Motor neuron (in vitro differentiated cells): ENCODE measurements around the gene RAPGEF5. TPM values are rescaled to one million over a fixed set of nuclear protein-coding genes. Genes with fewer than 3 reads are reported as not detected.
A peak's percentile ranks its signal among the peaks of the same experiment; 100 is the strongest.

Source experiments
- ATAC-seq, 8 experiments: fragments of 200-7000 bp; cut with Tn5 transposase; replicated peaks in 6 of 8; 2 replicates each; pipeline ENCODE4 v1.8.0; 2021; ENCODE audit warnings: mild to moderate bottlenecking in 8 of 8, moderate library complexity in 8 of 8
- H3K27ac ChIP-seq, 2 donors: fragments of 250-450 bp; sonication (Bioruptor Pico); 2 replicates each; pipeline ENCODE4 v1.9.0; 2021; ENCODE audit warnings: antibody characterized with exemption in 2 of 2, mild to moderate bottlenecking in 2 of 2, moderate library complexity in 1 of 2
- H3K4me1 ChIP-seq, 2 donors: fragments of 250-450 bp; sonication (Bioruptor Pico); replicated peaks in 1 of 2; 2 replicates each; pipeline ENCODE4 v1.6.1; 2021; ENCODE audit warnings: antibody characterized with exemption in 2 of 2, mild to moderate bottlenecking in 2 of 2, moderate library complexity in 1 of 2
- H3K4me3 ChIP-seq, 5 donors: fragments of 250-450 bp; sonication (Bioruptor Pico); 2 replicates each; pipeline ENCODE4 v1.9.0; 2021; ENCODE audit warnings: antibody characterized with exemption in 5 of 5, mild to moderate bottlenecking in 5 of 5, moderate library complexity in 4 of 5
- WGBS, 10 experiments: fragments of 450-650 bp; shearing (Covaris generic); methylation state at CpG; one replicate each; pipeline ENCODE4 v1.0.0; 2022; 5-methylcytosine and 5-hydroxymethylcytosine counted together
- in situ Hi-C, 9 experiments: fragments of 400-800 bp; cut with MboI; loops; one replicate each; pipeline ENCODE4 v1.15.0; 2021; ENCODE audit warnings: low sequenced_read_pairs in 9 of 9, low pct_unique_long_range_greater_than_20kb in 2 of 9; ENCODE audit not compliant: unreplicated experiment in 9 of 9
- total RNA-seq, 8 experiments: library from RNA; unstranded; fragments of 300-600 nt; gene quantifications; 2 replicates each; pipeline versions ENCODE4 v1.2.3 to v1.2.4, GENCODE V29; 2022

RAPGEF5 gene
- total RNA-seq, 8 experiments from 2014 or later = 4.6 to 22.2 (median 14.2) TPM

GRCh38 chr7:22235134-22235533 is 121.8 kb downstream of the RAPGEF5 start:
- in situ Hi-C loops = no loop called here
- ATAC-seq = no peak
- H3K27ac ChIP-seq = no peak overlapping the region
- 67 to 100% (median 86%) methylated on average over 1 to 2 of the region's 2 CpGs; no CpG with 5 or more reads in 3 of the 10 experiments for WGBS, 10 experiments
- H3K4me1 ChIP-seq = no peaks in the 10 kb centered on the region
- no peak overlapping the region for H3K4me3 ChIP-seq

DNA sequence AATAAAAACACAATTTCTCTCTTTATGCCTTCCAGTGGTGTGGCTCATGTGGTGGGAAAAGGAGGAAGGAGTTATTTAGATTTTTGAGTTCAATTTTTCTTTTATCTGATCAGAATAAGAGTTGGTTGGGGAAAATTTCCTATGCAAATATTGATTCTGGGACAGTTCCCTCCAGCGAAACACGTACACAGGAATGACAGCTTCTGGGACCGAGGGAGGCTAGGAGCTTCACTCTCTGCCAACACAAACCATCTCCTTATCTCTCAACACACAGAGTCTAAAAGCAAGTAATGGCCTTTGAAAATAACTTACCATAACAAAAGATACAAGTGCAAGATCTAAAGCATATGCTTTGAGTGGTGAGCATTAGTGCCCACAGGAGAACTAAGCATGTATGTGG is 122.7 kb downstream of the RAPGEF5 start:
- Histone ChIP-seq H3K4me1 (no peaks in the 10 kb centered on the region), H3K4me3 (no peak overlapping the region), H3K27ac (no peak overlapping the region)
- in situ Hi-C loops = no loop called here
- 40 to 84% (median 62%) methylated on average over 2 to 3 of the region's 3 CpGs; no CpG with 5 or more reads in 2 of the 10 experiments for WGBS, 10 experiments
- ATAC-seq = no peak

GRCh38 chr7:22231806-22232205 is 125.1 kb downstream of the RAPGEF5 start:
- ATAC-seq = no peak
- no peak overlapping the region for H3K27ac ChIP-seq
- in situ Hi-C loops = no loop called here
- peaks cover 0 to 4% of the 10 kb centered on the region in 2 donors for H3K4me1 ChIP-seq
- no peak overlapping the region for H3K4me3 ChIP-seq
- WGBS, 10 experiments = 56 to 100% (median 99%) methylated on average over 1 to 3 of the region's 3 CpGs

DNA sequence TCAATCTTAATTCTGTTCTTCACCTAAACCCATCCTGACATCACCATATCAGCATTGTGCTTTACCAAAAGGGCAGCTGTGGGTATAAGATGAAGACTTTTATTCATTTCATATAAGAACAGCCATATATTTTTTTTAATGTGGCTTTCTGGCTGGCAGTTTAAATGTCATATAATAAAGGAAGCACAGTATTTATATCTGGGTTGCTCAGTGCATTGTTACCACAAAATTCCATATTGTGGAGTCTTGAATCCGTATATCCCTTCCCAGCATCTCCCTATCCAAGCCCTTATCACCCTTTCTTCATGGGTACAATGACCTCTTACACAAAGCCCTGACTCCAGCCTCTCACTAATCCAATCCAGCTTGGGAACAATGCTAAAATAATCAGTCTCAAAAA is 125.8 kb downstream of the RAPGEF5 start:
- ATAC-seq = no peak
- WGBS, 10 experiments = 17 to 100% (median 83%) methylated on average over 1 of the region's 1 CpG; no CpG with 5 or more reads in 5 of the 10 experiments
- Histone ChIP-seq H3K27ac (no peak overlapping the region), H3K4me3 (no peak overlapping the region), H3K4me1 (peaks cover 0 to 4% of the 10 kb centered on the region in 2 donors)
- in situ Hi-C loops = no loop called here

GRCh38 chr7:22230238-22230637 is 126.7 kb downstream of the RAPGEF5 start:
- Histone ChIP-seq H3K27ac (no peak overlapping the region), H3K4me3 (no peak overlapping the region), H3K4me1 (peaks cover 0 to 12% of the 10 kb centered on the region in 2 donors)
- 60 to 100% (median 91%) methylated on average over 1 to 2 of the region's 2 CpGs; no CpG with 5 or more reads in 4 of the 10 experiments for WGBS, 10 experiments
- no peak for ATAC-seq
- in situ Hi-C loops = no loop called here

- ATAC-seq = no peak
- in situ Hi-C loops = no loop called here
Observed at GRCh38 chr7:22229148-22229547, 127.8 kb downstream of the RAPGEF5 start.

GRCh38 chr7:22223807-22224206 is 133.1 kb downstream of the RAPGEF5 start:
- Histone ChIP-seq H3K4me3 (no peak overlapping the region), H3K4me1 (peaks cover 0 to 8% of the 10 kb centered on the region in 2 donors), H3K27ac (no peak overlapping the region)
- peak in 2 of 8 experiments; percentile 45 to 62 for ATAC-seq
- WGBS, 10 experiments = 0 to 91% (median 63%) methylated on average over 1 of the region's 1 CpG; no CpG with 5 or more reads in 3 of the 10 experiments
- in situ Hi-C loops = no loop called here

More at GRCh38 chr7:22229148-22229547, 127.8 kb downstream of the RAPGEF5 start:
- WGBS, 10 experiments = 60 to 100% (median 92%) methylated on average over 1 to 2 of the region's 2 CpGs; no CpG with 5 or more reads in 2 of the 10 experiments
- H3K4me1 ChIP-seq = peaks cover 0 to 12% of the 10 kb centered on the region in 2 donors
- H3K4me3 ChIP-seq = no peak overlapping the region
- no peak overlapping the region for H3K27ac ChIP-seq

DNA sequence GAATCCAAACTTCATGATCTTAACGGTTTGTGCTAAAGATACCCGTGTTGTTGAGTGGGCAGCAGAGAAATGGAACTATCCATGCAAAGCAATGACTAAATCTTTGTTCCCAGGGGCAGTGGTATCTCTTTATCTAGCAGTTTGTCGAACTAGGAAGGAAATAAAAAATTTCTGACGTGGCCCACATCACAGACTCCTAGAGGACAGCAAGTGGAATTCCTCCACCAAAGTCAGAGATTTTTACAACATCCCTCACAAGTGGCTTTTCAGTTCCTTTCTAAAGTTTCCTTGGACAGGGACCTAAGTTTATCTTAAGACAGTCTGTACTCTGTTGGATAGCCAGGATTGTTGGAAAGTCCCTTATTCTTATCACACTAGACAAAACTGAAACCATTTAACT is 136.0 kb downstream of the RAPGEF5 start:
- ATAC-seq = no peak
- H3K4me3 ChIP-seq = no peak overlapping the region
- in situ Hi-C loops = no loop called here
- peaks cover 0 to 11% of the 10 kb centered on the region in 2 donors for H3K4me1 ChIP-seq
- no peak overlapping the region for H3K27ac ChIP-seq
- WGBS, 10 experiments = 64 to 100% (median 89%) methylated on average over 1 to 4 of the region's 4 CpGs; no CpG with 5 or more reads in 1 of the 10 experiments

GRCh38 chr7:22219739-22220493 is 137.0 kb downstream of the RAPGEF5 start:
- H3K27ac ChIP-seq = no peak overlapping the region
- ATAC-seq = no peak
- peaks cover 0 to 4% of the 10 kb centered on the region in 2 donors for H3K4me1 ChIP-seq
- in situ Hi-C loops = no loop called here
- WGBS, 10 experiments = 37 to 98% (median 90%) methylated on average over 5 to 10 of the region's 10 CpGs; no CpG with 5 or more reads in 2 of the 10 experiments
- no peak overlapping the region for H3K4me3 ChIP-seq

DNA sequence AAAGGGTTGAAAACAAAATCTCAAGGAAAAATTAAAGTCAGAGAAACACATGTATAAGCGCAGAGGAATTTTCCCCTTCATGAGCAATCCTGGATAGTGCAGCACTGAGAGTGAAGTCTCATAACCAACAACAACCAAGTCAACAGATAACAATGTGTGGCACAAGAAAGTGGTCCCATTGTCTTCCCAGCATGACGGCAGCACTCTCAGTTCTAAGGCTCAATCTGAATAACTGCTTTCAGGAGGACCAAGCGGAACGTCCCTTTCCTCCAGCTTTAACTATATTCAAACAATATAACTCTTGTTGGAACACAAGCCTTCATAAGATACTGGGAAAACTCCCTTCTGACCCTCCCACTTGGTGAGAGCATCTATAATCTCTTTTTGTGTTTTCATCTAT is 137.9 kb downstream of the RAPGEF5 start:
- peak in 1 of 8 experiments; percentile 43 for ATAC-seq
- in situ Hi-C loops = no loop called here
- WGBS, 10 experiments = 73 to 95% (median 78%) methylated on average over 3 to 4 of the region's 4 CpGs; no CpG with 5 or more reads in 3 of the 10 experiments

GRCh38 chr7:22216832-22217475 is 140.0 kb downstream of the RAPGEF5 start:
- Histone ChIP-seq H3K27ac (no peak overlapping the region), H3K4me1 (peaks cover 0 to 4% of the 10 kb centered on the region in 2 donors), H3K4me3 (no peak overlapping the region)
- 38 to 95% (median 80%) methylated on average over 1 to 4 of the region's 4 CpGs for WGBS, 10 experiments
- ATAC-seq = no peak
- in situ Hi-C loops = no loop called here

More for the DNA sequence above, 137.9 kb downstream of the RAPGEF5 start:
- peaks cover 0 to 4% of the 10 kb centered on the region in 2 donors for H3K4me1 ChIP-seq
- no peak overlapping the region for H3K27ac ChIP-seq
- H3K4me3 ChIP-seq = no peak overlapping the region

GRCh38 chr7:22216309-22216708 is 140.6 kb downstream of the RAPGEF5 start:
- 40 to 100% (median 80%) methylated on average over 1 of the region's 1 CpG; no CpG with 5 or more reads in 5 of the 10 experiments for WGBS, 10 experiments
- H3K4me3 ChIP-seq = no peak overlapping the region
- H3K4me1 ChIP-seq = peaks cover 0 to 4% of the 10 kb centered on the region in 2 donors
- no peak for ATAC-seq
- H3K27ac ChIP-seq = no peak overlapping the region
- in situ Hi-C loops = no loop called here

- no peak overlapping the region for H3K27ac ChIP-seq
- peaks cover 0 to 4% of the 10 kb centered on the region in 2 donors for H3K4me1 ChIP-seq
- WGBS, 10 experiments = 5 to 100% (median 85%) methylated on average over 1 to 3 of the region's 3 CpGs
- no peak overlapping the region for H3K4me3 ChIP-seq
- no peak for ATAC-seq
- in situ Hi-C loops = no loop called here
Observed at GRCh38 chr7:22214000-22214399, 143.0 kb downstream of the RAPGEF5 start.
